HepG2 (cell line): ENCODE data around the gene VWA7. TPM values are rescaled to one million over a fixed set of nuclear protein-coding genes. Genes with fewer than 3 reads are reported as not detected.

Experiments used
- ARNT2 ChIP-seq: sonication (generic); formaldehyde crosslinking; IDR thresholded peaks from 2 replicates; pipeline ENCODE4 v1.8.0; 2022; ENCODE audit warnings: mild to moderate bottlenecking, low read depth, missing genetic modification reagents, moderate library complexity
- FOXK1 ChIP-seq: sonication (generic); formaldehyde crosslinking; IDR thresholded peaks from 2 replicates; pipeline ENCODE4 v1.4.0; 2020; ENCODE audit warnings: low read depth, missing genetic modification reagents, borderline replicate concordance
- GATAD1 ChIP-seq: IDR thresholded peaks from 2 replicates; pipeline ENCODE4 v1.6.1; 2016; ENCODE audit warnings: missing genetic modification reagents, missing compliant biosample characterization
- IRF2 ChIP-seq: IDR thresholded peaks from 2 replicates; pipeline ENCODE4 v1.6.1; 2018; ENCODE audit warnings: missing genetic modification reagents, missing compliant biosample characterization
- KLF6 ChIP-seq: IDR thresholded peaks from 2 replicates; pipeline ENCODE4 v1.8.0; 2016; ENCODE audit warnings: missing biosample characterization, missing genetic modification reagents
- MAFF ChIP-seq: IDR thresholded peaks from 2 replicates; pipeline ENCODE4 v1.6.1; 2011; ENCODE audit warnings: low read depth, low read length, improper control_type of control experiment
- NFIC ChIP-seq: IDR thresholded peaks from 2 replicates; pipeline ENCODE4 v1.6.1; 2012; ENCODE audit warnings: mild to moderate bottlenecking, low read length, inconsistent platforms
- PRPF4 ChIP-seq: fragments of 200-400 bp; formaldehyde crosslinking; IDR thresholded peaks from 2 replicates; pipeline ENCODE4 v1.6.1; 2016; ENCODE audit warnings: low read length, low read depth; ENCODE audit not compliant: poor library complexity, severe bottlenecking
- REPIN1 ChIP-seq: sonication (generic); formaldehyde crosslinking; IDR thresholded peaks from 2 replicates; pipeline ENCODE4 v1.8.0; 2022; ENCODE audit warnings: missing genetic modification reagents, low read depth, mild to moderate bottlenecking, borderline replicate concordance
- RFX3 ChIP-seq: IDR thresholded peaks from 2 replicates; pipeline ENCODE4 v1.6.1; 2016; ENCODE audit warnings: missing biosample characterization, missing genetic modification reagents
- RXRA ChIP-seq: sonication (generic); formaldehyde crosslinking; IDR thresholded peaks from 2 replicates; pipeline ENCODE4 v1.5.1; 2020; ENCODE audit warnings: missing genetic modification reagents
- SATB2 ChIP-seq: sonication (generic); formaldehyde crosslinking; IDR thresholded peaks from 2 replicates; pipeline ENCODE4 v1.5.0; 2020; ENCODE audit warnings: missing genetic modification reagents
- SNAPC2 ChIP-seq: sonication (generic); formaldehyde crosslinking; IDR thresholded peaks from 2 replicates; pipeline ENCODE4 v1.8.1; 2022; ENCODE audit warnings: mild to moderate bottlenecking, missing genetic modification reagents
- SOX6 ChIP-seq, 2 experiments: fragments of 450-650 bp in 1 of 2; sonication (generic) in 1 of 2; formaldehyde crosslinking in 1 of 2; IDR thresholded peaks; 2 replicates each; pipeline versions ENCODE4 v1.4.0 to v1.6.1; 2017 to 2020; ENCODE audit warnings: antibody characterized with exemption in 1 of 2, mild to moderate bottlenecking in 1 of 2, missing genetic modification reagents in 1 of 2
- TRIM24 ChIP-seq: sonication (generic); formaldehyde crosslinking; IDR thresholded peaks from 2 replicates; pipeline ENCODE4 v1.8.0; 2022; ENCODE audit warnings: mild to moderate bottlenecking, missing genetic modification reagents
- ZNF552 ChIP-seq: sonication (generic); formaldehyde crosslinking; IDR thresholded peaks from 2 replicates; pipeline ENCODE4 v1.9.0; 2022; ENCODE audit warnings: missing genetic modification reagents, mild to moderate bottlenecking, borderline replicate concordance
- ZNF670 ChIP-seq: sonication (generic); formaldehyde crosslinking; IDR thresholded peaks from 2 replicates; pipeline ENCODE4 v1.8.0; 2022; ENCODE audit warnings: mild to moderate bottlenecking, missing genetic modification reagents, borderline replicate concordance
- polyA plus RNA-seq, 8 experiments: library from polyadenylated mRNA; depleted of rRNA in 3 of 8; stranded (reverse) in 7 of 8; unstranded in 1 of 8; fragments of >200 nt; fragmentation: Illumina TruSeq in 4 of 8; extraction: Trizol in 4 of 8; gene quantifications; 2 replicates each; pipeline versions ENCODE4 v1.2.1 to v1.2.3, GENCODE V29; 2011 to 2016; ENCODE audit warnings: low read depth in 4 of 8, missing spikeins in 1 of 8, mixed read lengths in 1 of 8; ENCODE audit not compliant: insufficient read depth in 1 of 8
- total RNA-seq, 5 experiments: library from RNA; depleted of rRNA; stranded (reverse); fragments of >200 nt; fragmentation: Illumina TruSeq; extraction: Trizol; gene quantifications; 2 replicates each; pipeline ENCODE4 v1.2.3, GENCODE V29; 2016; ENCODE audit warnings: low read depth in 1 of 5
- TF ChIP-seq, protein P1 (sequence below): sonication (generic); formaldehyde crosslinking; IDR thresholded peaks from 2 replicates; pipeline ENCODE4 v1.8.1; 2022; ENCODE audit warnings: mild to moderate bottlenecking, missing genetic modification reagents
- TF ChIP-seq, protein P2 (sequence below): sonication (generic); formaldehyde crosslinking; IDR thresholded peaks from 2 replicates; pipeline ENCODE4 v1.5.1; 2020; ENCODE audit warnings: missing genetic modification reagents, mild to moderate bottlenecking, borderline replicate concordance
- TF ChIP-seq, protein P3 (sequence below): sonication (generic); formaldehyde crosslinking; IDR thresholded peaks from 2 replicates; pipeline ENCODE4 v1.4.0; 2020; ENCODE audit warnings: missing genetic modification reagents
- TF ChIP-seq, protein P4 (sequence below): sonication (generic); formaldehyde crosslinking; IDR thresholded peaks from 2 replicates; pipeline ENCODE4 v1.8.0; 2022; ENCODE audit warnings: missing genetic modification reagents, low read depth, mild to moderate bottlenecking, borderline replicate concordance

Gene VWA7
- total and polyA plus RNA-seq, 2 of the 13 experiments (the other 11 are each of a cell fraction or from before 2014, with no cell fraction given): 0.86 to 3.3 TPM

DNA sequence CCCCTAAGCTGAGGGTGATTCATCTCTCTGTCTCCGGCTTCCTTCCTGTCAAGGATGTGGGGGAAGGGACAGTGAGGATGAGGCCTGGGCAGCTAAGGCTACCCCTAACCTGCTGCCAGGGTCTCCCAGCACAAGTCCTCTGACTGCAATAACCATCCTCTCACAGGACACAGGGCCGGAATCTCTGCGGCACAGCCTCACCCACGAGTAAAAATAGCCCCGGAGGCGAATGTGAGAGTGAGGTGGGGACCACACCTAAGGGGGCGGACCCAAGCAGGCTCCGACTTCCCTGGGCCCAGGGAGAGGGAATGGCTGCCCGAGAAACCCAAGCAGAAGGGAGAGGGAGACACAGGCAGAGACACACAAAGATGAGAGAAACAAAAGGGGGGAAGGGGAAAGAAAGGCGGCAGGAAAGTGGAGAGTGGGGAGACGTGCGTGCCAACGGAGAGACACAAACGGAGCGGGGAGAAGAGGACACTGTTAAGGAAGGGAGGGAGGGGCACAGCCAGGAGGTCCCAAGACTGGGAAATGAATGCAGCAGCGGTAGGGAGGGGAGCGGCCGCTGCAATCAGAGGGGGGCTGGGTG, 42.2 kb downstream of the VWA7 start (continued):
- TF ChIP-seq MAFF (no peak), NFIC (no peak), SOX6 (IDR thresholded peaks at IDR 0.05) (no peak), SOX6 (CRISPR knock-in tag; IDR thresholded peaks at IDR 0.05) (0 out of 2 replicates have a peak, but pooled peaks have one; percentile 7), RFX3 (CRISPR knock-in tag) (no peak), FOXK1 (CRISPR knock-in tag) (peak; percentile 1; the same call in 1 of the 2 replicates), IRF2 (CRISPR knock-in tag) (peak; percentile 17; the same call in 1 of the 2 replicates), ARNT2 (CRISPR knock-in tag) (no peak), GATAD1 (CRISPR knock-in tag) (peak; percentile 13; the same call in 1 of the 2 replicates), ZNF670 (CRISPR knock-in tag) (peak; percentile 58; the same call in 1 of the 2 replicates), SNAPC2 (CRISPR knock-in tag) (0 out of 2 replicates have a peak, but pooled peaks have one; percentile 10), KLF6 (CRISPR knock-in tag) (no peak; the same call in 1 of the 2 replicates), ZNF552 (CRISPR knock-in tag) (no peak), RXRA (CRISPR knock-in tag) (peak; percentile 21; the same call in 1 of the 2 replicates), SATB2 (CRISPR knock-in tag) (no peak), REPIN1 (no peak), PRPF4 (no peak), TRIM24 (CRISPR knock-in tag) (no peak)
- TF ChIP-seq, protein P1, sequence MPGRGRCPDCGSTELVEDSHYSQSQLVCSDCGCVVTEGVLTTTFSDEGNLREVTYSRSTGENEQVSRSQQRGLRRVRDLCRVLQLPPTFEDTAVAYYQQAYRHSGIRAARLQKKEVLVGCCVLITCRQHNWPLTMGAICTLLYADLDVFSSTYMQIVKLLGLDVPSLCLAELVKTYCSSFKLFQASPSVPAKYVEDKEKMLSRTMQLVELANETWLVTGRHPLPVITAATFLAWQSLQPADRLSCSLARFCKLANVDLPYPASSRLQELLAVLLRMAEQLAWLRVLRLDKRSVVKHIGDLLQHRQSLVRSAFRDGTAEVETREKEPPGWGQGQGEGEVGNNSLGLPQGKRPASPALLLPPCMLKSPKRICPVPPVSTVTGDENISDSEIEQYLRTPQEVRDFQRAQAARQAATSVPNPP (CRISPR knock-in tag): no peak
- TF ChIP-seq, protein P2, sequence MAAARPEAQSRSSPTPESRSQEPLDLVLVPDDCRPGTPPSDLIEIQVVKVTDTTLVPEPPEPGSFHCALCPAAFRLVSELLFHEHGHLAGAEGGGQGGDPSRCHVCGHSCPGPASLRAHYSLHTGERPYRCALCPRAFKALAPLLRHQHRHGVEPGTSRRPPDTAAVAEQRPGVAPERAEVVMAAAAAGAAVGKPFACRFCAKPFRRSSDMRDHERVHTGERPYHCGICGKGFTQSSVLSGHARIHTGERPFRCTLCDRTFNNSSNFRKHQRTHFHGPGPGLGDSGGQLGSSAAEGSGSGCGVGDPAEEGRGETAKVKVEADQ (CRISPR knock-in tag): no peak
- TF ChIP-seq, protein P3, sequence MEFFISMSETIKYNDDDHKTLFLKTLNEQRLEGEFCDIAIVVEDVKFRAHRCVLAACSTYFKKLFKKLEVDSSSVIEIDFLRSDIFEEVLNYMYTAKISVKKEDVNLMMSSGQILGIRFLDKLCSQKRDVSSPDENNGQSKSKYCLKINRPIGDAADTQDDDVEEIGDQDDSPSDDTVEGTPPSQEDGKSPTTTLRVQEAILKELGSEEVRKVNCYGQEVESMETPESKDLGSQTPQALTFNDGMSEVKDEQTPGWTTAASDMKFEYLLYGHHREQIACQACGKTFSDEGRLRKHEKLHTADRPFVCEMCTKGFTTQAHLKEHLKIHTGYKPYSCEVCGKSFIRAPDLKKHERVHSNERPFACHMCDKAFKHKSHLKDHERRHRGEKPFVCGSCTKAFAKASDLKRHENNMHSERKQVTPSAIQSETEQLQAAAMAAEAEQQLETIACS (CRISPR knock-in tag): no peak
- TF ChIP-seq, protein P4, sequence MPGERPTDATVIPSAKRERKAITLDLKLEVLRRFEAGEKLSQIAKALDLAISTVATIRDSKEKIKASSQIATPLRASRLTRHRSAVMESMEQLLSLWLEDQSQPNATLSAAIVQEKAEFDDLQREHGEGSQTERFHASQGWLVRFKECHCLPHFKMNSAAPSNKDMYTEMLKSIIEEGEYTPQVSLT (CRISPR knock-in tag): no peak
